GM12878 (cell line): ENCODE data around the gene ZNF785. TPM values are rescaled to one million over a fixed set of nuclear protein-coding genes. Genes with fewer than 3 reads are reported as not detected.

Source experiments
- ATAC-seq: fragments of 200-7000 bp; cut with Tn5 transposase; 3 replicates; pipeline ENCODE4 v1.9.1; 2020; ENCODE audit warnings: mild to moderate bottlenecking, moderate library complexity
- BruUV-seq: library from RNA; stranded (reverse); fragments of 400-500 nt; replicated peaks from 2 replicates; lab custom pipeline; 2021; lab: Mats Ljungman, UMichigan
- CTCF ChIA-PET: fragments of 300-600 bp; sonication (Branson Sonifier 250); formaldehyde crosslinking; extraction: SDS; loops from one replicate; lab custom pipeline; 2021; ENCODE audit warnings: inconsistent platforms; lab: Yijun Ruan, JAX
- POLR2A ChIA-PET: fragments of 350-600 bp; formaldehyde crosslinking; extraction: SDS; loops from one replicate; lab custom pipeline; 2021; ENCODE audit warnings: inconsistent platforms; lab: Charles Lee
- RAD21 ChIA-PET: fragments of 300-600 bp; sonication (Branson Sonifier 250); formaldehyde crosslinking; loops from one replicate; lab custom pipeline; 2023; ENCODE audit warnings: antibody characterized with exemption; ENCODE audit not compliant: unreplicated experiment; lab: Charles Lee
- SMC1A ChIA-PET: fragments of 300-600 bp; sonication (Branson Sonifier 250); formaldehyde crosslinking; loops from one replicate; lab custom pipeline; 2023; ENCODE audit not compliant: unreplicated experiment, uncharacterized antibody; lab: Charles Lee
- DNase-seq: peaks from one replicate; pipeline ENCODE4 v3.0.0-alpha.2; 2011; ENCODE audit warnings: low read depth, low spot score
- FAIRE-seq: peaks from 3 replicates; lab custom pipeline; 2011; peaks lifted over from hg19 to GRCh38; lab: Jason Lieb, UNC
- H2AFZ ChIP-seq: 2 replicates; pipeline ENCODE4 v1.6.0; 2011; ENCODE audit warnings: low read depth, low read length, control low read depth; ENCODE audit not compliant: control insufficient read depth
- H3K27ac ChIP-seq: 2 replicates; pipeline ENCODE4 v1.5.1; 2011; ENCODE audit warnings: control low read depth; ENCODE audit not compliant: control insufficient read depth, insufficient read depth
- H3K27me3 ChIP-seq, 2 experiments: replicated peaks in 1 of 2; 2 replicates each; pipeline versions ENCODE4 v1.6.0 to v1.6.1; 2011; ENCODE audit warnings: low read length in 1 of 2; ENCODE audit not compliant: control insufficient read depth in 2 of 2, insufficient read depth in 2 of 2
- H3K36me3 ChIP-seq, 2 experiments: 2 replicates each; pipeline ENCODE4 v1.5.1; 2011; ENCODE audit warnings: low read length in 1 of 2; ENCODE audit not compliant: control insufficient read depth in 2 of 2, insufficient read depth in 2 of 2
- H3K4me1 ChIP-seq: 2 replicates; pipeline ENCODE4 v1.6.1; 2011; ENCODE audit warnings: mild to moderate bottlenecking, low read length, moderate library complexity, mixed read lengths; ENCODE audit not compliant: control insufficient read depth, insufficient read depth
- H3K4me2 ChIP-seq: 2 replicates; pipeline ENCODE4 v1.6.0; 2011; ENCODE audit warnings: control low read depth; ENCODE audit not compliant: control insufficient read depth, insufficient read depth
- H3K4me3 ChIP-seq: fragments of 200-600 bp; sonication (generic); 2 replicates; pipeline ENCODE4 v1.5.1; 2016
- H3K79me2 ChIP-seq: 2 replicates; pipeline ENCODE4 v1.6.0; 2011; ENCODE audit warnings: low read length; ENCODE audit not compliant: control insufficient read depth, insufficient read depth
- H3K9ac ChIP-seq: 2 replicates; pipeline ENCODE4 v1.8.0; 2011; ENCODE audit warnings: low read length, control low read depth, mixed read lengths; ENCODE audit not compliant: control insufficient read depth, insufficient read depth
- H3K9me3 ChIP-seq: replicated peaks from 3 replicates; pipeline ENCODE4 v1.5.1; 2011; ENCODE audit warnings: mild to moderate bottlenecking, low read length; ENCODE audit not compliant: control insufficient read depth, insufficient read depth
- H4K20me1 ChIP-seq: 2 replicates; pipeline ENCODE4 v1.6.0; 2011; ENCODE audit not compliant: control insufficient read depth, insufficient read depth
- BACH1 ChIP-seq: fragments of 450-650 bp; IDR thresholded peaks from 2 replicates; pipeline ENCODE4 v1.6.1; 2017; ENCODE audit warnings: mild to moderate bottlenecking, borderline replicate concordance
- KDM1A ChIP-seq: fragments of 200-600 bp; sonication (generic); IDR thresholded peaks from 2 replicates; pipeline ENCODE4 v1.6.1; 2016; ENCODE audit warnings: borderline replicate concordance
- POLR2A ChIP-seq: IDR thresholded peaks from 2 replicates; pipeline ENCODE4 v1.6.1; 2011; ENCODE audit warnings: low read depth, mild to moderate bottlenecking, low read length
- POLR2AphosphoS5 ChIP-seq: IDR thresholded peaks from 2 replicates; pipeline ENCODE4 v1.6.1; 2011; ENCODE audit warnings: mild to moderate bottlenecking, low read length, inconsistent platforms
- WGBS: methylation state at CpG from one replicate; pipeline ENCODE4 v1.1.6; 2016; ENCODE audit warnings: low lambda C conversion rate; ENCODE audit not compliant: insufficient replicate concordance, insufficient coverage; ENCODE audit errors: missing lambda C conversion rate; 5-methylcytosine and 5-hydroxymethylcytosine counted together
- in situ Hi-C: fragments of 300-500 bp; cut with MboI; formaldehyde crosslinking; loops from 9 replicates; pipeline ENCODE4 v1.14.3; 2018; ENCODE audit warnings: mixed read lengths
- intact Hi-C: fragments of 100-400 bp; cut with micrococcal nuclease; formaldehyde crosslinking; loops from one replicate; pipeline ENCODE4 v1.14.2; 2022; ENCODE audit not compliant: unreplicated experiment
- polyA plus RNA-seq, 11 experiments: library from polyadenylated mRNA; depleted of rRNA in 4 of 11; unstranded in 6 of 11; stranded (reverse) in 5 of 11; fragments of >200 nt; fragmentation: Nextera tagmentation in 4 of 11; fragmentation: Illumina TruSeq in 1 of 11; extraction: Ambion mirVana in 4 of 11; extraction: Trizol in 1 of 11; gene quantifications; 1 replicate in 1 of 11; 2 replicates in 10 of 11; pipeline versions ENCODE4 v1.2.1 to v1.2.3, GENCODE V29; 2011 to 2016; ENCODE audit warnings: inconsistent platforms in 2 of 11, missing spikeins in 2 of 11, low read depth in 1 of 11
- total RNA-seq, 4 experiments: library from RNA; depleted of rRNA in 3 of 4; stranded (reverse); fragments of >200 nt in 3 of 4; fragmentation: Illumina TruSeq in 1 of 4; extraction: Trizol in 1 of 4; gene quantifications; 2 replicates each; pipeline versions ENCODE4 v1.2.1 to v1.2.3, GENCODE V29; 2013 to 2021

Gene ZNF785
- total and polyA plus RNA-seq, 10 of the 15 experiments (the other 5 are each of a cell fraction or from before 2014, with no cell fraction given), result 0.87 to 11.5 (median 7.5) TPM

- H3K4me3 ChIP-seq, result no peak overlapping the region
- no peak overlapping the region for H3K27ac ChIP-seq
- FAIRE-seq (no peak), ATAC-seq (no peak), DNase-seq (no peak)
- in situ Hi-C loops (no loop called here), intact Hi-C loops (no loop called here)
- no peak overlapping the region for H3K9ac ChIP-seq
- H3K36me3 ChIP-seq, result peaks cover 11 to 14% of the 10 kb centered on the region in 2 experiments; a peak in 3 of 4 replicates
- ChIA-PET RAD21 (no interaction called here), POLR2A (interaction anchor here (0.6 kb wide), 1 partner anchor 307 kb away, joined by 3 read pairs; no protein-coding TSS in a partner anchor), CTCF (interaction anchor here (0.8 to 2.3 kb wide), 2 partner anchors 11 to 26 kb away, joined by 3 to 9 read pairs; no protein-coding TSS in a partner anchor), SMC1A (no interaction called here)
- WGBS, result 94% methylated on average over 48 of the region's 49 CpGs
- no peak overlapping the region for H2AFZ ChIP-seq
- H3K79me2 ChIP-seq, result peaks cover 8% of the 10 kb centered on the region
- H4K20me1 ChIP-seq, result no peaks in the 10 kb centered on the region
- no TSS peak for BruUV-seq
- no peaks in the 10 kb centered on the region for H3K9me3 ChIP-seq
- H3K4me1 ChIP-seq, result peaks cover 4% of the 10 kb centered on the region
- no peak overlapping the region for H3K4me2 ChIP-seq
- H3K27me3 ChIP-seq, result no peaks in the 10 kb centered on the region
- TF ChIP-seq POLR2AphosphoS5 (no peak), POLR2A (peak; percentile 38; the same call in 1 of the 2 replicates)
Observed at GRCh38 chr16:30604316-30604947, 18.9 kb upstream of the ZNF785 start.

DNA sequence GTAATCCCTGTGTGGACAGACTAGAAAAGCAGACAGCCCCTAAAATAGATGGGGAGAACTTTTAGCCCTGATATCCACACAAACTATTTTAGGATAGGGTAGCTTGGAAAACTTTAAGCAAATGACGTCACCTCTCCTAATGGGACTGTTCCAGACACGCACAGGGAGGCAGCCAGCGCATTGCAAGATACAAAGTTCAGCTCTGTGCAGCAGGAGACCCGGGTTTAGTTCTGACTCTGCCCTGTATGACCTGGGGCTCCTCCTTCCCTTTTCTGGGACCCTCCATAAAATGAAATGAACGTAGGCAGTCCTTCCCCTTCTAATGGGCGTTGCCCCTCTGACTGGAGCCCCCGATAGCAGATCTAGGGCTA, 18.4 kb upstream of the ZNF785 start:
- intact Hi-C loops, result no loop called here
- Histone ChIP-seq H3K27ac (no peak overlapping the region), H3K4me2 (no peak overlapping the region), H3K79me2 (peaks cover 3% of the 10 kb centered on the region), H3K9ac (no peak overlapping the region), H3K27me3 (no peaks in the 10 kb centered on the region), H4K20me1 (no peaks in the 10 kb centered on the region), H3K4me3 (no peak overlapping the region), H2AFZ (no peak overlapping the region), H3K9me3 (no peaks in the 10 kb centered on the region), H3K4me1 (peaks cover 4% of the 10 kb centered on the region), H3K36me3 (peaks cover 11 to 14% of the 10 kb centered on the region in 2 experiments; a peak in 3 of 4 replicates)
- no peak for TF ChIP-seq BACH1
- no peak for TF ChIP-seq KDM1A
- BruUV-seq, result no TSS peak
- FAIRE-seq (no peak), ATAC-seq (no peak), DNase-seq (no peak)
- POLR2A ChIA-PET, result interaction anchor here (0.6 kb wide), 1 partner anchor 306 kb away, joined by 3 read pairs; no protein-coding TSS in a partner anchor
- 86% methylated on average over 7 of the region's 7 CpGs for WGBS
- CTCF ChIA-PET, result interaction anchor here (0.8 to 2.3 kb wide), 3 partner anchors 12 to 89 kb away, joined by 3 to 9 read pairs (median 3); no protein-coding TSS in a partner anchor
- RAD21 ChIA-PET, result no interaction called here
- SMC1A ChIA-PET, result no interaction called here
- in situ Hi-C loops, result no loop called here
